ENCODE measurements around the gene DENND6A. TPM values are rescaled to one million over a fixed set of nuclear protein-coding genes. Genes with fewer than 3 reads are reported as not detected.

The DENND6A gene
- total and polyA plus RNA-seq, 2 of the 8 experiments (the other 6 are each of a cell fraction or from before 2014, with no cell fraction given): 7.8 to 14.8 TPM

DNA sequence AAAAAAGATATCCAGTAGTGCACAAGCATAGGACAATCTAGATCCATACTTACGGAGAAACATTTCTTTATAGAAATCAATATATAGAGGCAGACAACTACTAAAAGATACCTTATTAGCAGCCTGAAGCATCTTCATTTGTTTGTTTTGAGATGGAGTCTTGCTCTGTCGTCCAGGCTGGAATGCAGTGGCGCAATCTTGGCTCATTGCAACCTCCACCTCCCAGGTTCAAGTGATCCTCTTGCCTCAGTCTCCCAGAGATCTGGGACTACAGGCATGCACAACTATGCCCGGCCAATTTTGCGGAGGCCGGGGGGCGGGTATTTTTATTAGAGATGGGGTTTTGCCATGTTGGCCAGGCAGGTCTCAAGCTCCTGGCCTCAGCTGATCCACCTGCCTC is 45.0 kb upstream of the DENND6A start:
- Histone ChIP-seq H2BK12ac (ENCODE audit: low read depth, low read length) (no peak overlapping the region), H3K56ac (replicated peaks; ENCODE audit: insufficient read length, low read depth, low read length) (no peak overlapping the region), H2BK5ac (ENCODE audit: low read depth, low read length) (no peak overlapping the region), H2BK15ac (ENCODE audit: low read length) (no peak overlapping the region), H4K8ac (ENCODE audit: extremely low read depth, insufficient read depth, low read length) (no peak overlapping the region), H3K79me1 (ENCODE audit: low read depth, low read length) (no peaks in the 10 kb centered on the region), H3K23me2 (ENCODE audit: low read depth, low read length) (no peaks in the 10 kb centered on the region), H3K18ac (ENCODE audit: extremely low read depth, low read length) (no peak overlapping the region), H3K27ac (ENCODE audit: low read depth, low read length) (no peak overlapping the region), H3K9me3 (ENCODE audit: insufficient read depth in 2 of 2, low read depth in 1 of 2, low read length in 1 of 2) (no peaks in the 10 kb centered on the region), H3K36me3 (ENCODE audit: control insufficient read depth in 2 of 4, insufficient read depth in 4 of 4, low read length in 3 of 4) (no peaks in the 10 kb centered on the region), H2BK20ac (ENCODE audit: low read length) (no peak overlapping the region), H2AK5ac (ENCODE audit: low read depth, low read length) (no peak overlapping the region), H3K4me2 (ENCODE audit: insufficient read depth in 1 of 2, low read depth in 2 of 2, low read length in 2 of 2) (no peak overlapping the region), H3K4me1 (replicated peaks in 1 of 4; ENCODE audit: control insufficient read depth in 3 of 4, insufficient read depth in 4 of 4, low read length in 3 of 4) (no peaks in the 10 kb centered on the region), H4K91ac (replicated peaks; ENCODE audit: insufficient read length, low read length) (no peak overlapping the region), H3K79me2 (ENCODE audit: control insufficient read depth in 1 of 2, insufficient read depth in 2 of 2, low read length in 2 of 2) (no peaks in the 10 kb centered on the region), H2AFZ (ENCODE audit: low read length) (no peak overlapping the region), H3K23ac (ENCODE audit: insufficient read length) (no peak overlapping the region), H3K27me3 (replicated peaks in 1 of 4; ENCODE audit: control insufficient read depth in 3 of 4, extremely low read depth in 1 of 4, insufficient read depth in 3 of 4, low read length in 3 of 4) (no peaks in the 10 kb centered on the region), H4K5ac (ENCODE audit: insufficient read length, low read depth, low read length) (no peak overlapping the region), H3K4me3 (ENCODE audit: extremely low read depth in 1 of 4, insufficient read depth in 2 of 4, low read depth in 3 of 4, low read length in 4 of 4) (no peak overlapping the region), H3K9ac (replicated peaks in 1 of 4; ENCODE audit: extremely low read depth in 1 of 4, low read depth in 3 of 4, low read length in 3 of 4) (no peak overlapping the region), H3K4ac (replicated peaks; ENCODE audit: insufficient read length, low read depth, low read length) (no peak overlapping the region), H4K20me1 (replicated peaks in 1 of 2; ENCODE audit: control insufficient read depth in 1 of 2, insufficient read depth in 2 of 2, low read length in 2 of 2) (no peaks in the 10 kb centered on the region), H3K14ac (ENCODE audit: insufficient read length) (no peak overlapping the region), H2BK120ac (replicated peaks; ENCODE audit: low read depth, low read length) (no peak overlapping the region)
- FAIRE-seq: no peak
- ChIA-PET CTCF (ENCODE audit: partially characterized antibody) (interaction anchor here (1.4 kb wide), 1 partner anchor 10 kb away, joined by 3 read pairs; no protein-coding TSS in a partner anchor), POLR2A (ENCODE audit: partially characterized antibody) (no interaction called here)
- 87% methylated on average over 7 of the region's 7 CpGs; no CpG with 5 or more reads in 1 of the 2 experiments for WGBS, 2 experiments (ENCODE audit: extremely low coverage in 1 of 2, insufficient coverage in 1 of 2, insufficient read length in 1 of 2, insufficient replicate concordance in 2 of 2, low coverage in 1 of 2, low lambda C conversion rate in 2 of 2, missing lambda C conversion rate in 1 of 2)
- DNase-seq (ENCODE audit: low read depth in 1 of 2, low spot score in 2 of 2): no peak
- TF ChIP-seq BRCA1 (IDR thresholded peaks at IDR 0.05; ENCODE audit: low read depth, low read length): no peak
- no peak for TF ChIP-seq SRF (IDR thresholded peaks at IDR 0.05; ENCODE audit: low read depth, low read length)
- no peak for TF ChIP-seq JUN (IDR thresholded peaks at IDR 0.05; ENCODE audit: low read depth, low read length)
- TF ChIP-seq BACH1 (IDR thresholded peaks at IDR 0.05; ENCODE audit: low read length): no peak
- TF ChIP-seq SP2 (IDR thresholded peaks at IDR 0.05; ENCODE audit: low read length): no peak
- no peak for TF ChIP-seq TAF7 (optimal IDR thresholded peaks at IDR 0.05; ENCODE audit: borderline replicate concordance, low read depth, low read length)
- TF ChIP-seq POU5F1 (IDR thresholded peaks at IDR 0.05; ENCODE audit: low read depth, low read length): no peak
- TF ChIP-seq CBX8 (IDR thresholded peaks at IDR 0.05; ENCODE audit: borderline replicate concordance, low read depth, low read length): no peak
- no peak for TF ChIP-seq ASH2L (IDR thresholded peaks at IDR 0.05; ENCODE audit: low read length)
- no peak for TF ChIP-seq RAD21 (IDR thresholded peaks at IDR 0.05 in 1 of 2, conservative IDR thresholded peaks at IDR 0.05 in 1 of 2; ENCODE audit: low read depth in 2 of 2, low read length in 2 of 2)
